ENCODE results near the gene DLGAP1.

GRCh38 chr18:4433717-4434116 is 21.4 kb downstream of the DLGAP1 start:
- TF ChIP-seq CTCF (IDR thresholded peaks at IDR 0.05) (no peak), POLR2A (IDR thresholded peaks at IDR 0.05) (no peak), POLR2AphosphoS5 (IDR thresholded peaks at IDR 0.05) (no peak)

Measured in gastroesophageal sphincter (tissue), 3 donors.